ENCODE measurements around the gene CRYBG1. TPM values are rescaled to one million over a fixed set of nuclear protein-coding genes. Genes with fewer than 3 reads are reported as not detected.
"Not testable (repeated sequence)": the region's sequence is repeated elsewhere in the genome, so short reads cannot be mapped to it uniquely, and the experiment has no call there.

Gene CRYBG1
- total and polyA plus RNA-seq, 3 donors from 2014 or later, result 4.8 to 16.5 (median 7.8) TPM

GRCh38 chr6:106586815-106587415 lies 226.4 kb downstream of the CRYBG1 start:
- Histone ChIP-seq H3K36me3 (ENCODE audit: low read depth, missing control alignments) (no peaks in the 10 kb centered on the region), H3K27me3 (no peaks in the 10 kb centered on the region), H3K27ac (no peak overlapping the region), H3K4me3 (no peak overlapping the region), H3K9me3 (no peaks in the 10 kb centered on the region), H3K4me1 (no peaks in the 10 kb centered on the region)
- WGBS, 2 donors, result 88 to 95% methylated on average over 4 of the region's 4 CpGs
- intact Hi-C loops (cut with DNase I; ENCODE audit: low total_unique reads), result no loop called here
- TF ChIP-seq, protein P1, sequence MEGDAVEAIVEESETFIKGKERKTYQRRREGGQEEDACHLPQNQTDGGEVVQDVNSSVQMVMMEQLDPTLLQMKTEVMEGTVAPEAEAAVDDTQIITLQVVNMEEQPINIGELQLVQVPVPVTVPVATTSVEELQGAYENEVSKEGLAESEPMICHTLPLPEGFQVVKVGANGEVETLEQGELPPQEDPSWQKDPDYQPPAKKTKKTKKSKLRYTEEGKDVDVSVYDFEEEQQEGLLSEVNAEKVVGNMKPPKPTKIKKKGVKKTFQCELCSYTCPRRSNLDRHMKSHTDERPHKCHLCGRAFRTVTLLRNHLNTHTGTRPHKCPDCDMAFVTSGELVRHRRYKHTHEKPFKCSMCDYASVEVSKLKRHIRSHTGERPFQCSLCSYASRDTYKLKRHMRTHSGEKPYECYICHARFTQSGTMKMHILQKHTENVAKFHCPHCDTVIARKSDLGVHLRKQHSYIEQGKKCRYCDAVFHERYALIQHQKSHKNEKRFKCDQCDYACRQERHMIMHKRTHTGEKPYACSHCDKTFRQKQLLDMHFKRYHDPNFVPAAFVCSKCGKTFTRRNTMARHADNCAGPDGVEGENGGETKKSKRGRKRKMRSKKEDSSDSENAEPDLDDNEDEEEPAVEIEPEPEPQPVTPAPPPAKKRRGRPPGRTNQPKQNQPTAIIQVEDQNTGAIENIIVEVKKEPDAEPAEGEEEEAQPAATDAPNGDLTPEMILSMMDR (IDR thresholded peaks at IDR 0.05), result no peak
- no peak for TF ChIP-seq POLR2A (IDR thresholded peaks at IDR 0.05)
- DNase-seq, result no peak

DNA sequence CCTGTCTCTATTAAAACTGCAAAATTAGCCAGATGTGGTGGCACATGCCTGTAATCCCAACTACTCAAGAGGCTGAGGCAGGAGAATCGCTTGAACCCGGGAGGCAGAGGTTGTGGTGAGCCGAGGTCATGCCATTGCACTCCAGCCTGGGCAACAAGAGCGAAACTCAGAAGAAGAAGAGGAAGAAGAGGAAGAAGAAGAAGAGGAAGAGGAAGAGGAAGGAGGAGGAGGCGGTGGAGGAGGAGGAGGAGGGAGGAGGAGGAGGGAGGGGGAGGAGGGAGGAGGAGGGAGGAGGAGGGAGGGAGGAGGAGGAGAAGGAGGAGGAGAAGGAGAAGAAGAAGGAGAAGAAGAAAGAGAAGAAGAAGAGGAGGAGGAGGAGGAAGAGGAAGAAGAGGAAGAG lies 228.4 kb downstream of the CRYBG1 start:
- WGBS, 2 donors, result 61 to 85% methylated on average over 4 to 5 of the region's 5 CpGs

DNA sequence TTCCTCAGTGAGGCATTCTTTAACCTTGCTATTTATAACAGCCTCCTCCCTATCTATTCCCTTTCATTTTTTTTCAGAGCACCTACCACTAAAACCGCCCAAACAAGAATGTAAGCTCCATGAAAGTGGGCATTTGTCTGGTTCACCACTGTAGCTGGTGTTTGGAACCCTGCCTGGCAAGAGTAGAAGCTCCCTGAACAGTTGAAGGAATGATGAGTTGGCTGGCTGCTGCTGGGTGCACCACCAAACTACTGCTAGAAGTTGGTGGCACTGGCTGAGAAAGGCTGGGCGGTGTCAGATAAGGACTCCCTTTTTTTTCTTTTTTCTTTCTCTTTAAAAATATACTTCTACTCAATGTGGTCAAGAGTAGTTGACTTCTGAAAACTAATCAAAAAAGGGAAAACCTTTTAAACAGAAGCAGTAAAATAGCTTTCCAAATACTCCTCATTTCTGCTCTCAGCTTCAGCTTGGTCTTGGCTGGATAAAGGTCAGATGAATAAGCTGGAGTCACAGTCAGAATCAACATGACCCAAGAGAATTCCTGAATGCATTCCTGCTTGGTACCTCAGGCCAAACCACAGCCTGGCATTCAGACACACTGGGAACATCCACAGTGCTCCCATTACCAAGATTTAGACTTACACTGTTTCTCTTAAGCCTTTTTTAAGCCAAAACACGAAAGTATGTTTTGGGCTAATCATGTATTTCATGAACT lies 230.8 kb downstream of the CRYBG1 start:
- no peak for DNase-seq
- H3K9me3 ChIP-seq, result no peaks in the 10 kb centered on the region
- H3K4me1 ChIP-seq, result no peaks in the 10 kb centered on the region
- no peak overlapping the region for H3K4me3 ChIP-seq
- H3K36me3 ChIP-seq (ENCODE audit: low read depth, missing control alignments), result no peaks in the 10 kb centered on the region
- H3K27ac ChIP-seq, result no peak overlapping the region
- 86 to 94% methylated on average over 3 of the region's 3 CpGs for WGBS, 2 donors
- no peaks in the 10 kb centered on the region for H3K27me3 ChIP-seq
- TF ChIP-seq, protein P1 (IDR thresholded peaks at IDR 0.05), result no peak
- TF ChIP-seq POLR2A (IDR thresholded peaks at IDR 0.05), result no peak
- intact Hi-C loops (cut with DNase I; ENCODE audit: low total_unique reads), result no loop called here

More for the DNA sequence above, 228.4 kb downstream of the CRYBG1 start:
- H3K36me3 ChIP-seq (ENCODE audit: low read depth, missing control alignments); H3K9me3 ChIP-seq; H3K27ac ChIP-seq; H3K27me3 ChIP-seq; intact Hi-C loops (cut with DNase I; ENCODE audit: low total_unique reads); H3K4me3 ChIP-seq; H3K4me1 ChIP-seq; DNase-seq: not testable (repeated sequence)

GRCh38 chr6:106599440-106599839 lies 238.9 kb downstream of the CRYBG1 start:
- H3K27me3 ChIP-seq, result no peaks in the 10 kb centered on the region
- intact Hi-C loops (cut with DNase I; ENCODE audit: low total_unique reads), result no loop called here
- WGBS, 2 donors, result 49 to 95% methylated on average over 1 to 2 of the region's 2 CpGs
- no peaks in the 10 kb centered on the region for H3K4me1 ChIP-seq
- H3K36me3 ChIP-seq (ENCODE audit: low read depth, missing control alignments), result no peaks in the 10 kb centered on the region
- no peak for TF ChIP-seq POLR2A (IDR thresholded peaks at IDR 0.05)
- TF ChIP-seq, protein P1 (IDR thresholded peaks at IDR 0.05), result no peak
- no peak overlapping the region for H3K4me3 ChIP-seq
- H3K27ac ChIP-seq, result no peak overlapping the region
- no peaks in the 10 kb centered on the region for H3K9me3 ChIP-seq
- no peak for DNase-seq

DNA sequence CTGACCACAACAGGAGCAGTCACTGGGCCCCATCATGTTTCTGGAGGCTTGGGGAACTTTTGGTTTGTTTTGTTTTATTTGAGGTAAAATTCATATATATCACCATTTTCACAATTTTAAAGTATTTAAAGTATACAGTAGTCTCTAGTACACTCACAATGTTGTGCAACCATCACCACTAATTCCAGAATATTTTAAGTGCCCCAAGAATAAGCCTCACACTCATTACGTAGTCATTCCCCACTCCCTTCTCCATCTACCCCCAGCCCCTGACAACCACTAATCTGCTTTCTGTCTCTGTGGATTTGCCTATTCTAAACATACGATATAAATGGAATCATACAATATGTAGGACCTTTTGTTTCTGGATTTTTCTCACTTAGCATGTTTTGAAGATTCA lies 239.8 kb downstream of the CRYBG1 start:
- no peaks in the 10 kb centered on the region for H3K4me1 ChIP-seq
- H3K4me3 ChIP-seq, result no peak overlapping the region
- intact Hi-C loops (cut with DNase I; ENCODE audit: low total_unique reads), result no loop called here
- 92 to 100% methylated on average over 2 of the region's 2 CpGs for WGBS, 2 donors
- H3K36me3 ChIP-seq (ENCODE audit: low read depth, missing control alignments), result no peaks in the 10 kb centered on the region
- no peak overlapping the region for H3K27ac ChIP-seq
- TF ChIP-seq POLR2A (IDR thresholded peaks at IDR 0.05), result no peak
- TF ChIP-seq, protein P1 (IDR thresholded peaks at IDR 0.05), result no peak
- no peak for DNase-seq
- H3K9me3 ChIP-seq, result no peaks in the 10 kb centered on the region
- no peaks in the 10 kb centered on the region for H3K27me3 ChIP-seq
